ENCODE results near the gene TMEM201.
"Not testable (repeated sequence)": the region's sequence is repeated elsewhere in the genome, so short reads cannot be mapped to it uniquely, and the experiment has no call there.

TMEM201 gene
- 10.7 to 15.6 (median 13.0) reads per million in 4 experiments for total RNA-seq

GRCh38 chr1:9588551-9589143 lies at the start of gene TMEM201:
TMEM201 (plus strand) TSS chr1:9588911; CDS start chr1:9588931, 20 bp downstream.
- peak; percentile 91 for DNase-seq

DNA sequence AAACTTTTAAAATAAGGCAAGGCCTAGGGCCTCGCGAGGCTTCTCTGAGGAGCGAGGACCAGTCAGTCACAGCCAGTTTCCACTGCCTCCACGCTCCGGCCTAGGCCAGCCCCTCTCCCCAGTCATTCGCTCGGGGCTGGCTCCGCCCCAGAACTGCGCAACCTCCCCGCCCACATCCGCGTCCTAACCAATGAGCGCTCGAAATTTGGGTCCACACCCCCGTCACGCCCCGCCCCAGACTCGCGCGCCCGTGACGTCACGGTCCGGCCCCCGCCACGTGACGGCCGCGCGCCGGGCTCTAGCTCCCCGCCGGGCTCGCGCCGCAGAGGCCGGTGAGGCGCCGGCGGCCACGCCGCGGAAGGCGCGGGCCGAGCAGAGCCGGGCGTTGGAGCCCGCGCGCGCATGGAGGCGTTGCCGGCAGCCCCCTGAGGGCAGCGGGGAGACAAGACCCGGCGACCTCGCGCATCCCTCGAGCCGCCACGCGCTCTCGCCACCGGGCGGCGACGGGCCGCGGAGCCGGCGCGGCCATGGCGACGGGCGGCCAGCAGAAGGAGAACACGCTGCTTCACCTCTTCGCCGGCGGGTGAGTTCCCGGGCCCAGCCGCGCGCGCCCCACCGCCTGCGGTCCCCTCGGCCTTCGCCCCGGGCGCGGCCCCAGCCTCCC lies 49.4 kb upstream of the TMEM201 start, which contains the start of gene SLC25A33:
Gene SLC25A33 (plus strand): TSS at position 301 of the 664 bp plus-strand sequence. CDS start 227 bp downstream, at position 528.
- DNase-seq, result peak; percentile 97

DNA sequence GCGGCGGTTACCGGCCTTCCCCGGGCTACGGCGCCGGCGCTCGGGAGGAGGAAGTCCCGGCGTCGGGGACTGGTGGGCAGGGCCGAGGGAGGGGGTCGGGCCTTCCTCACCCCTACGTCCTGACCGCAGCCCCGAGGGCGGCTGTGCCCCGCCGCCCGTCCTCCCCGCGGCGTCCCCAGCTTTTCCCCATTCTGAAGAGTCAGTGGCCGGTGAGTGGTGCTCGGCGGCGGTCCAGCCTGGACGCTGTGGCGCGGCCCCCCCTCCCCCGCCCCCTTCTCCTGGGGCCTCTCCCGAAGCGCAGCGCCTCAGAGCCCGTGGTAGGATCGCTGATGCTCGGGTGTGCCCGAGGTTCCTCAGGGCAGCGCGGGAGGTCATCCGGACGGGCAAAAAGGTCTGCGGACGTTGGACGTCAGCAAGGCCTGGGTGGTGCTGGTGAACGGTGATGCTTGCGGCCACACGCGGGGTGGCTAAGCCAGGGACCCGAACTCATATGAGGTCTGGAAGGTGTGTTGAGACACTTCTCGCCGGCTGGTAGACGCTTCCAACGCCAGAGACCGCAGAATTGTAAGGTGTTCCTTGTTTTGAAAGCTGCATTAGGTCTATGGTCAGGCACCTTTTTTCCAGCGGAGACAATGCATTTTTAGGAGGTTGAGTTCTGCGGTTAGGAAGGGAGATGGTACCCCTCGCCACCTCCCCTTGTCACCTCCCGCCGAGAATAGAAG lies 48.7 kb upstream of the TMEM201 start:
- peak; percentile 16 for DNase-seq

DNA sequence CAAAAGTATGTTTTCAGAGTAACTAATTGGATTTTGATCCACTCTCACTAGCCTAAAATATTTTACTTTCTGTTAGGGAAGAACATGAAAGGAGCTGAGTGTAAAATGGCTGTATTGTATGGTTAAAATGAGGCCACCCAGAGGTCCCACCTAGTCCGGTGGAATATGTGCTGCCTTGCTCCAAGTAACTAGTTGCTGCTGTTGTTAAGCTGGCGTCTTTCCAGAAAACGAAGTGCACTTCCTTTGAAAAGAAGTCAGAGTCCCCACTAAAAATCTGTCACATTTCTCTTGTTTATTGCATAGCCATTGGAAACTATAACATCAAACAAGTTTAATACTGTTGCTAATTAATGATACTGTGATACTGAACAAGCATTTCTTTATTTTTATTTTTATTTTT lies 46.3 kb upstream of the TMEM201 start:
- no peak for DNase-seq

DNA sequence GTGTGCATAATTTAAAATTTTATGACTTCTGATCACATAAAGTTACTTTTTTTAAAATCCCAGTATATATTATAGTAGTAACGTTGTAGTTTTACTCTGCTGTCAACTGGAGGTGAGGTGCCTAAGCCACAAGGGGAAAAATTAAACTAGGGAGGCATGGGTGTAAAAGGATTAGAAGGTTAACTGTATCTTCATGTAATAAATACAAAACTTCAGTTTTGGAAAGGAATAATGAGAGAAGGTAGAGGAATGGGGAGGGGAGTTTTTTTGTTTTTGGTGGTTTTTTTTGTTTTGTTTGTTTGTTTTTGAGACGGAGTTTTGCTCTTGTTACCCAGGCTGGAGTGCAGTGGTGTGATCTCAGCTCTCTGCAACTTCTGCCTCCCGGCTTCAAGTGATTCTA lies 43.8 kb upstream of the TMEM201 start:
- DNase-seq, result no peak

- no peak for DNase-seq
These were observed 38.7 kb upstream of the TMEM201 start for GRCh38 chr1:9549955-9550546.

- DNase-seq, result no peak
These were observed 36.7 kb upstream of the TMEM201 start for GRCh38 chr1:9551984-9552383.

DNA sequence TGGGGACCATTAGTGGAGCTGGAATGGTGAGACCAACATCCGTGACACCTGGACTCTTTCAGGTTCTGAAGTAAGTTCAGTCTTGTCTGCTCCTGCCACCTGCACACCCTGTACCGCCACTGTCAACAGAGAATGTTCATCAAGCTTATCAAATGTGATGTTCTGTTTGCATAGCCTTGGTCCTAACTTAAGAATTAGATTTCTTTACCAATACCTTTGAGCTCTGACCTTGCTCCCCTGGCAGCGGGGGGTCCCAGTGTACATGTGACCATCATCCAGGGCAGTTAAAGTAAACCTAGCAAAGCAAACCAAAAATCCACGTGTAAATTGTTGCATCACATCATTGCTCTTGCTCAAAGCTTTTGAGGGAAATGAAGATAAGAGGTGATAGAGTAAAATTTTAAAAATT lies 35.0 kb upstream of the TMEM201 start:
- no peak for DNase-seq

- no peak for DNase-seq
These were observed 32.8 kb upstream of the TMEM201 start for GRCh38 chr1:9555942-9556341.

GRCh38 chr1:9557624-9558023 lies 31.1 kb upstream of the TMEM201 start:
- no peak for DNase-seq

DNA sequence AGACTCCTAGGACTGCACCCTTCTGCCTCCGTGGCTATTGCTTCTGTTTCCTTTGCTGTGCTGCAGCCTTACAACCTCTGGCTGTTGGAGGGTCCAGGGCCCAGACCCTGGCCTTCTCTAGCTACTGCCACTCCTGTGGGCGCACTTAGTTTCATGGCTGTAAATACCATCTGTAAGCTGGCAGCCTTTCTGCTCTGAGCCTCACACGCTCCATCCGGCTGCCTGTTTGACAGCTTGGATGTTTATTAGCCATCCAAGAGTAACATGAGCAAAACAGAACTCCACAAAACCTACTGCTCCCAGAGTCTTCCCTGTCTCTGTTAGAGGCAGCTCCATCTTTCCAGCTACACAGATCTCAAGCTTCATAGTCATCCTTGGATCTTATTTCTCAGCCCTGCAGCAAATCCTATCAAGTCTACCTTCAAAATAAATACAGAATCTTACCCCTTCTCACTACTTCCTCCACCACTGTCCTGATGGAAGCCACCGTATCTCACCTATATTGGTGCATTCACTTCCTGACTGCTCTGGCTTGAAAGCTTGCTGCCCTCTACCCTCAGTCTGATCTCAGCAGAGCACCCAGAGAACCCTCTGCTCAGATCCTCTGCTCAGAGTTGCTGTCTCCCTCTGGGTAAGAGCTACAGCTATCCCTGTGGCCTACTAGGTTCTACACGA lies 30.3 kb upstream of the TMEM201 start:
- DNase-seq, result no peak

DNA sequence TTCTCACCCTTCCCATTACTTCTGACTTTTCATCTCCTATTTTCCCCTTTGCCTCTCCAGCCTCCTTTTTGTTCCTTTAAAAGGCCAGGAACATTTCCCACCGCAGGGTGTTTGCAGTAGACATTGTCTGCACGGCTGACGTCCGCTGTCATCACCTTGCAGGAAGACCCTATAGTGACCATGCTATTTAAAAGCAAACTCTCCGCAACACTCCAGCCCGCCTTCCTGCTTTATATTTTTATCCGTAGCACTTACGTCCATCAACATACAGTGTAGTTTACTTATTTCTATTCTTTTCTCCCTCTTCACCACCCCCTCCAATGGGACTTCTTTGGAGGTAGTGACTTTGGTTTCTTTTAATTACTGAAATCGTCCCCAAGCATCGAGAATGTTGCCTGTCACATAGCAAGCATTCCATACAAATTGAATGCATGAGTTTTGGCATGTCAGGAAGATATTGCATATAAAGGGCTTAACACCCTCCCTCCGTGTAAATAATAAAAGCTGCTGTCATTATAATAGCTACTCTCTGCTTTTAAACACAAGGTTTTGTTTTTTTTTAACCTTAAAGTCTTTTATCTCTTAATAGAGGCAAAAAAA lies 29.7 kb upstream of the TMEM201 start:
- no peak for DNase-seq

DNA sequence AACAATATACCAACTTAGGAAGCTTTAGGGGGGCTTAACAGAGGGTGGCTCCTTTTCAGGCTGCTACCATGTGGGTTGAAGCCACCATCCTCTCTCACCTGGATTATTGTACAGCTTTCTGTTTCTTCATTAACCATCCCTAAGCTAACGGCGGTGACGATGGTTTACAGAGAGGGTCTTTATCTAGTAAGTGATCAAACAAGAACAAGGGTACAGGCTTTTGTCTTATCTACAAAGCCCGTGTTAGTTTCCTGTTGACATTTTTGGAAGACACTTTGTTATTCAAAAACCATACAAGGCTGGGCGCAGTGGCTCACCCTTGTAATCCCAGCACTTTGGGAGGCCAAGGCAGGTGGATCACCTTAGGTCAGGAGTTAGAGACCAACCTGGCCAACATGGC lies 29.0 kb upstream of the TMEM201 start:
- DNase-seq, result peak; percentile 9

DNA sequence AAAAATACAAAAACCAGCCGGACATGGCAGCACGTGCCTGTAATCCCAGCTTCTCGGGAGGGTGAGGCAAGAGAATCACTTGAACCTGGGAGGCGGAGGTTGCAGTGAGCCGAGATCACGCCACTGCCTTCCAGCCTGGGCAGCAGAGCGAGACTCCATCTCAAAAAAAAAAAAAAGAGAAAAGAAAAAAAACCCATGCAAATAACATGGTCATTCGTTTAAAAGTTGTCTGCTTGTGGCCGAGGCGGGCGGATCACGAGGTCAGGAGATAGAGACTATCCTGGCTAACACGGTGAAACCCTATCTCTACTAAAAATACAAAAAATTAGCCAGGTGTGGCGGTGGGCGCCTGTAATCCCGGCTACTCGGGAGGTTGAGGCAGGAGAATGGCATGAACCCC lies 28.6 kb upstream of the TMEM201 start:
- DNase-seq, result not testable (repeated sequence)

GRCh38 chr1:9561429-9561828 lies 27.3 kb upstream of the TMEM201 start:
- DNase-seq, result no peak

DNA sequence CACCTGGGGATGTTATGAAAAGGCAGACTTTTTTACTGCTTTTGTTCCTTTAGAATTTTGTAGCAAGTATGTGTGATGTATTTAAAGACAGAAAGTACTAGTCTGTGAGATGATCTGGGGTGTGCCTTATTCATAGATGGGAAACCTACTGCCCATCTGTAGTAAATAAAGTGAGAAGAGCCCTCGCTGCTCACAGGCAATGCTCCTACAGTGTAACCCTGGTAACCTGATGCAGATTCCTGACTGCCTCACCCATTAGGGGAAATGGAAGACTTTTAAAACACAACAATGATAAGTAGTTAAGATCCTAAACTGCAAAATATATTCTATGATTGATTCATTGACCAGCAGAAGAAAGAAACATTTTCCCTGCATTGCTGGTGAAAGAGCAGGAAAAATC lies 19.4 kb upstream of the TMEM201 start:
- no peak for DNase-seq

DNA sequence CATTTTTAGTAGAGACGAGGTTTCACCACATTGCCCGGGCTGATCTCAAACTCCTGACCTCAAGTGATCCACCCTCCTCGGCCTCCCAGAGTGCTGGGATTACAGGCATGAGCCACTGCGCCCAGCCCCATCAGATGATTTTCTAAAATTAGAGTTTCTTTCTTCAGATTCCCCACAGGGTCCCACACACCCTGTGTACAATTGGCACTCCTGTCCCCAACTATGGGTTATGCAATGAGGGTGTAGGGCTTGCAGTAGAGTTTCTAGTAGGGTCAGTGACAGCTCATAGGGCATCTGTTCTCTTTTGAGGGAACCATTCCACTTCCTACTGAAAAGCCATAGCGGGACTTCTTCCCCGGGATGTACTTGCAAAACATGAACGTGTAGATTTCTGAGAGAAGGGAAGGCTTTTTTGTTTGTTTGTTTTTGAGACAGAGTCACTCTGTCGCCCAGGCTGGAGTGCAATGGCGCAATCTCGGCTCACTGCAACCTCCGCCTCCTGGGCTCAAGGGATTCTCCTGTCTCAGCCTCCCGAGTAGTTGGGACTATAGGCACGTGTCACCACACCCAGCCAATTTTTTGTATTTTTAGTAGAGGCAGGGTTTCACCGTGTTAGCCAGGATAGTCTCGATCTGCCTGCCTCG lies 17.7 kb upstream of the TMEM201 start:
- not testable (repeated sequence) for DNase-seq

DNA sequence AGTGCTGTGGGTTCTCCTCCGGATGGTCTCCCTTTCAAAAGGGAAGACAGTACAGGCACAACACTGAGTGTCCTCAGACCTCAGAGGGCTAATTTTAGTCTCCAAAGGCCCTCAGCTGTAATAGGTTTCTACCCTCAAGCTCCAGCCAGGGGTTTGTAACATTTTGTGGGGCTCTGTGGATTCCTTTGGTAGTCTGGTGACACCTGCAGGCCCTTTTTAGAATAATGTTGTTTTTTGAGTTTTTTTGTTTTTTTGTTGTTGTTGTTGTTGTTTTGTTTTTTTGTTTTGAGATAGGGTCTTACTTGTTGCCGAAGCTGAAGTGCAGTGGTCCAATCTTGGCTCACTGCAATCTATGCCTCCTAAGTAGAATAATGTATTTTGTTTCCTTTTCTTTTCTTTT lies 15.0 kb upstream of the TMEM201 start:
- DNase-seq, result no peak

DNA sequence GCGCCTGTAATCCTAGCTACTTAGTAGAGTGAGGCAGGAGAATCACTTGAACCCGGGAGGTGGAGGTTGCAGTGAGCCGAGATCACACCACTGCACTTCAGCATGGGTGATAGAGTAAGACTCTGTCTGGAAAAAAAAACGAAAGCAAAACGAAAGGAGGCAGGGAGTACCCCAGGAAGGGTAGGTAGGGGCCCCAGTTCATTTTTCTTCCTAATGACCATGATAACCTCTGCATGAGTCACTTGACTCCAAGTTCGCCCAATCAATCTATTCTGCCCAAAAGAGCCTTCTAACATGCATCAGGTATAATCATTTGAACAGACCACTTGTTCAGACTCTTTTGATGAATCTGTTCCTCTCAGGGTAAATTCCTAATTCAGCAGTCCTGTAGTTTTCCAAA lies 13.2 kb upstream of the TMEM201 start:
- no peak for DNase-seq

DNA sequence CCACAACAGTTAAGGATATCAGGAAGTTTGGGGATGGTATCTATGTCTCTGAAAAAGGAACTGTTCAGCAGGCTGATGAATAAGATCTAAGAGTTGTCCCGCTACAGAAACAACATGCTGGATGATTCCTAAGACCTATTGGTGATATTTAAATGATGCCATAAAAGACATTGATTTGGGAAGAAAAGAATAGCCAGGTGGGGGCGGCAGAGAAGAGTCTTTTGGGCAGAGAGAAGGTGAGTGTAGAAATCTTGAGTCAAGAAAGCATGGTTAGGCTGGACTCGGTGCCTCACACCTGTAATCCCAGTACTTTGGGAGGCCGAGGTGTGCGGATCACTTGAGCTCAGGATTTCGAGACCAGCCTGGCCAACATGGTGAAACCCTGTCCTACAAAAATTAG lies 11.8 kb upstream of the TMEM201 start:
- DNase-seq, result no peak

GRCh38 chr1:9577423-9577822 lies 11.3 kb upstream of the TMEM201 start:
- DNase-seq, result no peak

DNA sequence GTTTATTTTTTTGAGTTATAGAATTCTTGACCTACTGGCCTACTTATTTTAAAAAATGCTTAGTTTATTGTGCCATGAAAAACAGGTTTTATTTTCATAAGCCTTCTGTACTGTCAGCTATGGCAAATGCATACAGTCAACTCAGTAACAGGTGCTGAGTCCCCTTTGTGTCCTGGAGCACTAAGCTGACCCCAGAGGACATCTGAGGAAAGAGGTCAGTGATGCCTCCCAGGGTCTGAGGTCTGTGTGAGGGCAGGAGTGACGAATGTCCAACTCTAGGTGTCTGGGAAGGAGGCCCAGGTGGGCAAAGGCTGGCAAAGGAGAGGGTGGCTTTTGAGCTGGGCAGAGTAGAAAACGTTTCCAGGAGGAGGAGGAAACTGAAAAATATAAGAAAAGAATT lies 7.8 kb upstream of the TMEM201 start:
- no peak for DNase-seq
